AG04449 (cell line): ENCODE measurements around the gene GRAMD2B.

Experiments used
- CTCF ChIA-PET: fragments of 350-600 bp; formaldehyde crosslinking; extraction: SDS; loops from one replicate; lab custom pipeline; 2021; ENCODE audit warnings: antibody characterized with exemption; lab: Yijun Ruan, JAX
- POLR2A ChIA-PET: fragments of 400-600, 350-600 bp; formaldehyde crosslinking; extraction: SDS; loops from one replicate; lab custom pipeline; 2020; ENCODE audit warnings: antibody characterized with exemption, inconsistent platforms; lab: Yijun Ruan, JAX
- DNase-seq: peaks from one replicate; pipeline ENCODE4 v3.0.0-alpha.2; 2010; ENCODE audit warnings: low read depth, low spot score
- H3K4me3 ChIP-seq: 2 replicates; pipeline ENCODE4 v1.5.1; 2011; ENCODE audit warnings: low read depth, mild to moderate bottlenecking, control low read depth, low read length
- TF ChIP-seq, protein P1 (sequence below): IDR thresholded peaks from one replicate; pipeline ENCODE4 v1.5.1; 2011; ENCODE audit warnings: mild to moderate bottlenecking, moderate library complexity, low read length, control low read depth, inconsistent platforms; ENCODE audit not compliant: insufficient read depth; ENCODE audit errors: missing control alignments

The GRAMD2B gene

DNA sequence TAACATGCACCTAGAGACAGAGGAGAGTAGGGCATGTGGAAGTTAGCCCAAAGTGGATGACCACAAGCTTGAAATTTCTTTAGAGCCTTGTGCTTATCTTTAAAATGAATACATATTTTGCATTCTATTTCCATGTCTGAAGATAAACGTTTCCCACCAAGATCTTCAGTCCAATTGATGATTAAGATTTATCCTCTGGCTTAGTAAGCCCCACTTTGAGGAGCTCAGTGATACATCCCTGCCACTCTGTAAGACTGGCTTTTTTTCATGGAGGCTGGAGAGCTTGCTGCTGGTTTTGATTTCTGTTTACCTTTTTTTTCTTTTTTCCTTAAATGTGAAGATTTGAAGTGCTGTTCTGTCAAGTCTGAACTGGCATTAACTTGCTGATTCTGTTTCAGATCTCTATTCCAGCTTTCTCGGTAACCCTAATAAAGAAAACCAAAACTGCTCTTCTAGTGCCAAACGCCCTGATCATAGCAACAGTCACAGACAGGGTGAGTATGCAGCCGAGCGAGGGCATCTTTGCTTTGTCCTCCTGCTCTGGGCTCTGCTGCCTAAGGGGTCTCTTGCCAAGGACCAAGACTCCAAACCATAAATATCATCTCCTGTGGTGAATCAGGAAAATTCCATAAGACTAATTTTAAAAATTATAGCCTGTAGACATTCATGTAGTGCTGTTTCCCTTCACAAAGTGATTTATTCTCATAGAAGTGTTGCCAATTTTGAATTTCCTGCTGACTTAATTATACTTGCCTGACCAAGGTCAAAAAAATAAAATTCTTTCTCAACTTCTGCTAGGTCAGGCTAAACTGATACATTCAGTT is 54.3 kb downstream of the GRAMD2B start:
- CTCF ChIA-PET: interaction anchor here (1.0 to 1.6 kb wide), 2 partner anchors 11 to 13 kb away, joined by 3 to 7 read pairs; no protein-coding TSS in a partner anchor

DNA sequence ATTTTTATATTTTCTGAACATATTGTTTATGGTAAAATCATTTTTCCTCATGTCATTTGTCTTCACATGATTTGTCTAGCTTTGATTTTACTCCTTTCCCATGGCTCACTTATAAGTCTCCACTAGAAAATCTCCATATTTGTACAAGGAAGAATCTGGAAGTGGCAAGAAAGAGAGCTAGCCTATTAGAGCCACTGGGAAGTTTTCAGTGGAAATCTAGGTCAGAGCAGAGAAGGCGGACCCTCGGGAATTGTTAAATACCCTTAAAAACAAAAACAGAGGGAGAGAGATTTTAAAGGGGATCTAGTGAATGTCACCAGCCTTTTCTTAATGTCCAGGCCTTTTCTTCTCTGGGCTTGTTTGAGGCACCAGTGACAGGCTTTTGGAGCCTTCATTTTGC is 56.6 kb downstream of the GRAMD2B start:
- TF ChIP-seq, protein P1, sequence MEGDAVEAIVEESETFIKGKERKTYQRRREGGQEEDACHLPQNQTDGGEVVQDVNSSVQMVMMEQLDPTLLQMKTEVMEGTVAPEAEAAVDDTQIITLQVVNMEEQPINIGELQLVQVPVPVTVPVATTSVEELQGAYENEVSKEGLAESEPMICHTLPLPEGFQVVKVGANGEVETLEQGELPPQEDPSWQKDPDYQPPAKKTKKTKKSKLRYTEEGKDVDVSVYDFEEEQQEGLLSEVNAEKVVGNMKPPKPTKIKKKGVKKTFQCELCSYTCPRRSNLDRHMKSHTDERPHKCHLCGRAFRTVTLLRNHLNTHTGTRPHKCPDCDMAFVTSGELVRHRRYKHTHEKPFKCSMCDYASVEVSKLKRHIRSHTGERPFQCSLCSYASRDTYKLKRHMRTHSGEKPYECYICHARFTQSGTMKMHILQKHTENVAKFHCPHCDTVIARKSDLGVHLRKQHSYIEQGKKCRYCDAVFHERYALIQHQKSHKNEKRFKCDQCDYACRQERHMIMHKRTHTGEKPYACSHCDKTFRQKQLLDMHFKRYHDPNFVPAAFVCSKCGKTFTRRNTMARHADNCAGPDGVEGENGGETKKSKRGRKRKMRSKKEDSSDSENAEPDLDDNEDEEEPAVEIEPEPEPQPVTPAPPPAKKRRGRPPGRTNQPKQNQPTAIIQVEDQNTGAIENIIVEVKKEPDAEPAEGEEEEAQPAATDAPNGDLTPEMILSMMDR: no peak
- ChIA-PET POLR2A (no interaction called here), CTCF (interaction anchor here (1.0 to 2.4 kb wide), 3 partner anchors 20 to 24 kb away, joined by 3 to 7 read pairs (median 3); no protein-coding TSS in a partner anchor)
- no peak overlapping the region for H3K4me3 ChIP-seq
- DNase-seq: no peak

More for the DNA sequence above, 54.3 kb downstream of the GRAMD2B start:
- POLR2A ChIA-PET: no interaction called here
- H3K4me3 ChIP-seq: no peak overlapping the region
- no peak for DNase-seq
- TF ChIP-seq, protein P1: no peak

DNA sequence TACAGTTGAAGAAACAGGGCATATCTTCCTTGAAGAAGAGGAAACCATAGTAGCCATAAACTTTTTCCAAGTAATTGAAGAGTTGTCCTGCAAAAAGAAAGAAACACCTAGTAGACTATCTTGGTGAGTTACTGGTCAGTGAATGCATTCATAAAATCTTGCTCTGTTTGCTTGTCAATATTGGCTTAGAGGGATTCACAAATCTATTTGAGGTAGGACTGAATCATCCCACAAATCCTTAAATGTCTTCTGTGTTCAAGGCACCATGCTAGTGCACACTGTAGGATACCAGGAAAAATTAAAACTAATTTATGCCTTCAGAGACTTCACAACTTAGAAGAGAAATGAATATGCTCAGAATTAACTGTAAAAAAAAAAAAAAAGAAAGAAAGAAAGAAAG is 57.6 kb downstream of the GRAMD2B start:
- H3K4me3 ChIP-seq: no peak overlapping the region
- ChIA-PET POLR2A (interaction anchor here (0.6 kb wide), 1 partner anchor 98 kb away, joined by 3 read pairs; no protein-coding TSS in a partner anchor), CTCF (interaction anchor here (1.0 to 2.4 kb wide), 2 partner anchors 19 to 20 kb away, joined by 3 to 7 read pairs; no protein-coding TSS in a partner anchor)
- TF ChIP-seq, protein P1: no peak
- no peak for DNase-seq

DNA sequence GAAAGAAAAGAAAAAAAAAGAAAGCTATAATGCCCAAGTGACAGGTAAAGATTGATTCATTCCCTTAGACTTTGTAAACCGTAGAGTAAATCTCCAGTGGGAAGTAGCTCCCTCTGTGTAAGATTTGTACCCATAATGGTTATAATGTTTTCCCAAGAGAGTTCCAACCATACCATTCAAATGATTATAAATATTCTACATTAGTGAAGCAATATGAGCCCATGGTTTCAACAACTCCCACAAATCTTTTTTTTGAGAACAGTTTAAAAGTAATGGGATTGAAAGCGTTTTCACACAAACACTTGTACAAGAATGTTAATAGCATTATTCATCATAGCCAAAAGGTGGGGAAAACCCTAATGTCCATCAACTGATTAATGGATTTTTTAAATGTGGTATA is 58.0 kb downstream of the GRAMD2B start:
- no peak overlapping the region for H3K4me3 ChIP-seq
- ChIA-PET CTCF (interaction anchor here (2.4 kb wide), 1 partner anchor 19 kb away, joined by 7 read pairs; no protein-coding TSS in a partner anchor), POLR2A (interaction anchor here (0.6 kb wide), 1 partner anchor 97 kb away, joined by 3 read pairs; no protein-coding TSS in a partner anchor)
- peak; percentile 53 for DNase-seq
- TF ChIP-seq, protein P1: no peak

DNA sequence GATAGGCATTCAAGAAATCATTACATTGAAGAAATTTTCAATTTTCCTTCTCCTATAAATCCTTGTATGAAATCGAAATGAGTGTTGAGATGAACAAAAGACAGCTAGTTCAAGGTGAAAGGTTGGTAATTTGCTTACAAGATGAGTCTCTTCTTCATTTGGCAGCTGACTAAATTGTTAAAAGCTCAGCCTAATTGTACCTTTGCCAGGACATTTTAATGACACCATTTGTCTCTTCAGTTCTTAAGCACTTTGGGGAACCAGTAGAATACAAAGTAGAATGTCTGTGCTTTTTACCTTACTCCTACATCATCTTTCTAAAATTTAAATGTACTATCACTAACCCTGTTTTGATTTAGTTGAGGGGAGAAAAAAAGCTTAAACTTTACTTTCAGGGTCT is 59.4 kb downstream of the GRAMD2B start:
- POLR2A ChIA-PET: no interaction called here
- H3K4me3 ChIP-seq: no peak overlapping the region
- no peak for DNase-seq
- CTCF ChIA-PET: interaction anchor here (0.7 to 3.8 kb wide), 3 partner anchors 18 to 128 kb away, joined by 3 to 17 read pairs (median 3); no protein-coding TSS in a partner anchor
- TF ChIP-seq, protein P1: no peak

DNA sequence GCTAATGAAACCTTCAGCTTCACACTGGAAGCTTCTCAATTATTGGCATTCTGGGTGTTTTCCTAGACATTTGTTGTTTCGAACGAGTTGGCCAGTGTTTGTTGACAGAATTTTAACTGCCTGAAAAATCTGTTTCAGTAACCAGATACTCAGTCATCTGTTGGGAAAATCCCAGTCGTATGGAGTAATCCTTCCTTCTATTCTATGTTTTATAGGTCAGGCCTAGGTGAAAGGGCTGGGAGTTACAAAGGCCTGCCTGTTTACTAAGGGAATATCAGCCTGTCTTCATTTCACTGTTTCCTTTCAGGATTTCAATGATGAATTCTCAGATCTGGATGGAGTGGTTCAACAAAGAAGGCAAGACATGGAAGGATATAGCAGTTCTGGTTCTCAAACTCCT is 59.9 kb downstream of the GRAMD2B start:
- ChIA-PET CTCF (interaction anchor here (0.7 to 3.8 kb wide), 3 partner anchors 17 to 129 kb away, joined by 3 to 17 read pairs (median 3); no protein-coding TSS in a partner anchor), POLR2A (no interaction called here)
- TF ChIP-seq, protein P1: no peak
- DNase-seq: no peak
- H3K4me3 ChIP-seq: no peak overlapping the region
